Activated CD8-positive, alpha-beta memory T cell treated with anti-CD3 and anti-CD28 coated beads, Interleukin-2, amount 10 ng/mL, durations not matched to agents 7 days and 5 days (primary cell): Measurements from ENCODE around the gene VEGFB. TPM values are rescaled to one million over a fixed set of nuclear protein-coding genes. Genes with fewer than 3 reads are reported as not detected.

Source experiments
- ATAC-seq: fragments of 150-1000 bp; cut with Tn5 transposase; one replicate; pipeline ENCODE4 v1.10.0; 2021; ENCODE audit warnings: moderate library complexity
- CTCF ChIA-PET: fragments of 350-600 bp; sonication (Branson Sonifier 250); formaldehyde crosslinking; loops from one replicate; lab custom pipeline; 2021; ENCODE audit warnings: antibody characterized with exemption; lab: Charles Lee
- DNase-seq: peaks from one replicate; pipeline ENCODE4 v3.0.0-alpha.2; 2020
- H3K27ac Mint-ChIP-seq: one replicate; pipeline ENCODE4 v1.8.0; 2021; ENCODE audit warnings: mild to moderate bottlenecking, mixed read lengths
- H3K27me3 Mint-ChIP-seq: one replicate; pipeline ENCODE4 v1.8.0; 2021; ENCODE audit warnings: mixed read lengths
- H3K36me3 Mint-ChIP-seq: one replicate; pipeline ENCODE4 v1.8.0; 2021; ENCODE audit warnings: mild to moderate bottlenecking, mixed read lengths
- H3K4me1 Mint-ChIP-seq: one replicate; pipeline ENCODE4 v1.8.0; 2021; ENCODE audit warnings: mixed read lengths
- H3K4me3 Mint-ChIP-seq: one replicate; pipeline ENCODE4 v1.8.0; 2021; ENCODE audit warnings: mild to moderate bottlenecking, moderate library complexity, mixed read lengths
- H3K9me3 Mint-ChIP-seq: one replicate; pipeline ENCODE4 v1.8.0; 2022; ENCODE audit warnings: low read depth, mixed read lengths
- total RNA-seq, 2 experiments: library from RNA; stranded (reverse); gene quantifications; one replicate each; pipeline ENCODE4 v1.2.3, GENCODE V29; 2021

The VEGFB gene
- total RNA-seq, 2 experiments from 2014 or later = 53.4 to 54.8 TPM

DNA sequence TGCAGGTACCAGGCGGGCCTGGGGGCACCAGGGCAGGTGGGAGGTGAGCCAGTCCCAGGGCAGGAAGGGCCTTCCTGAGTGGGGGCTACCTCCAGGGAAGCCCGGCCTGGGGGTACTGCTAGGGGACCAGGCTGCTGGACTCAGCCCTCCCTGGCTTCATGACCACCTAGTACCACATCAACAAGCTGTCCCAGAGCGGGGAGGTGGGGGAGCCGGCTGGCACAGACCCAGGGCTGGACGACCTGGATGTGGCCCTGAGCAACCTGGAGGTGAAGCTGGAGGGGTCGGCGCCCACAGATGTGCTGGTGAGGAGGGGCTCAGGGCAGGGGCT is 15.1 kb upstream of the VEGFB start:
- ATAC-seq = no peak
- Mint-ChIP-seq H3K27me3 (no peaks in the 10 kb centered on the region), H3K9me3 (no peaks in the 10 kb centered on the region), H3K4me1 (peaks cover 6% of the 10 kb centered on the region), H3K4me3 (no peak overlapping the region), H3K27ac (no peak overlapping the region), H3K36me3 (peaks cover 27% of the 10 kb centered on the region)
- CTCF ChIA-PET = interaction anchor here (0.6 kb wide), 1 partner anchor 1446 kb away, joined by 3 read pairs; no protein-coding TSS in a partner anchor
- DNase-seq = no peak

- peaks cover 24% of the 10 kb centered on the region for H3K36me3 Mint-ChIP-seq
- H3K9me3 Mint-ChIP-seq = no peaks in the 10 kb centered on the region
- ATAC-seq (no peak), DNase-seq (no peak)
- no peak overlapping the region for H3K4me3 Mint-ChIP-seq
- CTCF ChIA-PET = interaction anchor here (0.6 kb wide), 1 partner anchor 1447 kb away, joined by 3 read pairs; no protein-coding TSS in a partner anchor
- no peaks in the 10 kb centered on the region for H3K27me3 Mint-ChIP-seq
- peaks cover 8% of the 10 kb centered on the region for H3K4me1 Mint-ChIP-seq
- H3K27ac Mint-ChIP-seq = no peak overlapping the region
Measured at GRCh38 chr11:64219755-64220154, 14.6 kb upstream of the VEGFB start.

- H3K27ac Mint-ChIP-seq = no peak overlapping the region
- no peaks in the 10 kb centered on the region for H3K9me3 Mint-ChIP-seq
- no peak overlapping the region for H3K4me3 Mint-ChIP-seq
- peaks cover 19% of the 10 kb centered on the region for H3K36me3 Mint-ChIP-seq
- H3K27me3 Mint-ChIP-seq = no peaks in the 10 kb centered on the region
- no peak for ATAC-seq
- peaks cover 10% of the 10 kb centered on the region for H3K4me1 Mint-ChIP-seq
- DNase-seq = no peak
- CTCF ChIA-PET = no interaction called here
Measured at GRCh38 chr11:64220271-64220670, 14.1 kb upstream of the VEGFB start.

GRCh38 chr11:64220798-64221197 is 13.6 kb upstream of the VEGFB start:
- Mint-ChIP-seq H3K27ac (no peak overlapping the region), H3K4me1 (peaks cover 11% of the 10 kb centered on the region), H3K36me3 (peaks cover 19% of the 10 kb centered on the region), H3K9me3 (no peaks in the 10 kb centered on the region), H3K4me3 (no peak overlapping the region), H3K27me3 (no peaks in the 10 kb centered on the region)
- ATAC-seq (no peak), DNase-seq (no peak)
- CTCF ChIA-PET = no interaction called here

- Mint-ChIP-seq H3K4me1 (peaks cover 19% of the 10 kb centered on the region), H3K4me3 (no peak overlapping the region), H3K27me3 (no peaks in the 10 kb centered on the region), H3K36me3 (peaks cover 14% of the 10 kb centered on the region), H3K9me3 (no peaks in the 10 kb centered on the region), H3K27ac (no peak overlapping the region)
- ATAC-seq (no peak), DNase-seq (no peak)
- CTCF ChIA-PET = interaction anchor here (0.7 to 1.8 kb wide), 3 partner anchors 18 to 78 kb away, joined by 3 to 7 read pairs (median 3); partner anchors contain the start of genes CATSPERZ and PLCB3
Measured at GRCh38 chr11:64222651-64223000, 11.8 kb upstream of the VEGFB start.

- Mint-ChIP-seq H3K36me3 (peaks cover 12% of the 10 kb centered on the region), H3K9me3 (no peaks in the 10 kb centered on the region), H3K4me3 (no peak overlapping the region), H3K4me1 (peaks cover 22% of the 10 kb centered on the region), H3K27me3 (no peaks in the 10 kb centered on the region), H3K27ac (no peak overlapping the region)
- DNase-seq (no peak), ATAC-seq (no peak)
- CTCF ChIA-PET = interaction anchor here (0.7 to 1.8 kb wide), 5 partner anchors 17 to 81 kb away, joined by 3 to 7 read pairs (median 3); partner anchors contain the start of genes CATSPERZ, FERMT3 and PLCB3
Measured at GRCh38 chr11:64223001-64223651, 11.3 kb upstream of the VEGFB start.

GRCh38 chr11:64224151-64224890 is 10.1 kb upstream of the VEGFB start:
- Mint-ChIP-seq H3K36me3 (peaks cover 9% of the 10 kb centered on the region), H3K4me3 (peak overlapping the region; percentile 87), H3K27ac (peak overlapping the region; percentile 90), H3K9me3 (no peaks in the 10 kb centered on the region), H3K27me3 (no peaks in the 10 kb centered on the region), H3K4me1 (peaks cover 29% of the 10 kb centered on the region)
- no peak for DNase-seq
- no peak for ATAC-seq
- CTCF ChIA-PET = interaction anchor here (1.2 to 3.4 kb wide), 5 partner anchors 16 to 80 kb away, joined by 3 to 36 read pairs (median 7); partner anchors contain the start of genes FERMT3 and PLCB3

- H3K27me3 Mint-ChIP-seq = no peaks in the 10 kb centered on the region
- no peak for ATAC-seq
- H3K27ac Mint-ChIP-seq = peak overlapping the region; percentile 90
- CTCF ChIA-PET = interaction anchor here (1.5 to 3.4 kb wide), 5 partner anchors 17 to 78 kb away, joined by 8 to 36 read pairs (median 16); partner anchors contain the start of genes ESRRA, FERMT3 and PPP1R14B
- no peak for DNase-seq
- peaks cover 8% of the 10 kb centered on the region for H3K36me3 Mint-ChIP-seq
- no peaks in the 10 kb centered on the region for H3K9me3 Mint-ChIP-seq
- H3K4me3 Mint-ChIP-seq = peak overlapping the region; percentile 87
- H3K4me1 Mint-ChIP-seq = peaks cover 35% of the 10 kb centered on the region
Measured at GRCh38 chr11:64224891-64225607, 9.3 kb upstream of the VEGFB start.

DNA sequence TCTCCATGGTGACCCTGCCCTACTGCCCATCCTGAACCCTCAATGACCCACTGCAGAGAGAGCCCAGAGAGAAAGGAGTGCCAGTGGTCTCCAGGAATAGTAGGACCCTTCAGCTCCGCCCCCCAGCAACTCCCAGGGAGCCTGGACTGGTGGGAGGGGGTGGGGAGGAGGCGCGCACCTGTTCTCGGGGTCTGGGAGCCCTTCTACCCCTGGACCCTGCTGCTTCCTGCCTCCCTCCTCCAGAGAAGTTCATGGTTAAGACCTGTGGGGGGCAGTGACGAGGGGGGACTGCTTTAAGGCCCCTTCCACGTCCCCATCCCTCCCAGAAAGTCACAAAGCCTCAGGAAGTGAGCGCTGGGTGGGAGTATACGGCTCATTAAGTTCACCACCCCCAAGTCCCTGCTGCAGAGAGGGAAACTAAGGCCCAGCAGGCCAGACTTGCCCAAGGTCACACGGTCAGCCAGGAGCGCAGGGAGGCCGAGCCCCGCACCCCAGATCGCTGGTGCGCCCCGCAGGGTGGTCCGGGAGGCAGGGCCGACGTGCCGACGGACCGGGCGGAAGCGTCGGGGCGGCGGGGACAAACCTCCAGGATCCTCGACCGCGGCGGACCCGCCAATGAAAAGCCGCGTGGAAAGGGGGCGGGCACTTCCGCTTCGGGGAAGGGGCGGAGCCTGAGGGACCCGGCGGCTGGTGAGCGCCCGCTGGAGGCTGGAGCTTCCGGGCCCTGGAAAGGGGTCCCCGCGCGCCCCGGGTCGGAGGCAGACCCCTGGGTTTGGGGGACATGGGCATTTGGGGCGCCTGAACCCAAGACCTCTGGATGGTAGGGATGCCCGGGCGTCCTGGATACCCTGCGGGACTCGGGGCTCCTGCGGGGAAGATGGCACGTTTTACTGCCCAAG is 8.5 kb upstream of the VEGFB start, which contains the start of the genes NUDT22 and TRPT1:
Gene NUDT22 (plus strand): TSS at position 667 of the 899 bp plus-strand sequence. CDS start 379 bp downstream, outside the sequence.
Gene TRPT1 (minus strand): TSS at position 579 of the 899 bp plus-strand sequence. CDS start 326 bp downstream, at position 253.
- H3K9me3 Mint-ChIP-seq = no peaks in the 10 kb centered on the region
- H3K27ac Mint-ChIP-seq = peak within 1 kb of the TSS; percentile 90
- H3K4me1 Mint-ChIP-seq = peaks cover 35% of the 10 kb centered on the region
- CTCF ChIA-PET = interaction anchor here (0.8 to 3.4 kb wide), 17 partner anchors 11 to 1440 kb away, joined by 3 to 36 read pairs (median 6); partner anchors contain the start of genes CCDC88B, ESRRA, FERMT3 and FKBP2
- peak; percentile 96 for DNase-seq
- peaks cover 6% of the 10 kb centered on the region for H3K36me3 Mint-ChIP-seq
- H3K27me3 Mint-ChIP-seq = no peaks in the 10 kb centered on the region
- peak; percentile 71 for ATAC-seq
- peak within 1 kb of the TSS; percentile 87 for H3K4me3 Mint-ChIP-seq

GRCh38 chr11:64226507-64227051 is 7.8 kb upstream of the VEGFB start:
- Mint-ChIP-seq H3K4me3 (peak overlapping the region; percentile 87), H3K4me1 (peaks cover 40% of the 10 kb centered on the region), H3K36me3 (peaks cover 3% of the 10 kb centered on the region), H3K27ac (peak overlapping the region; percentile 88), H3K9me3 (no peaks in the 10 kb centered on the region), H3K27me3 (no peaks in the 10 kb centered on the region)
- peak; percentile 48 for ATAC-seq
- DNase-seq = peak; percentile 85
- CTCF ChIA-PET = interaction anchor here (0.8 to 3.4 kb wide), 18 partner anchors 10 to 1440 kb away, joined by 3 to 36 read pairs (median 6); partner anchors contain the start of genes CCDC88B, ESRRA, FERMT3 and FKBP2

GRCh38 chr11:64227405-64227956 is 6.9 kb upstream of the VEGFB start:
- Mint-ChIP-seq H3K27me3 (no peaks in the 10 kb centered on the region), H3K36me3 (peaks cover 1% of the 10 kb centered on the region), H3K27ac (peak overlapping the region; percentile 88), H3K4me1 (peaks cover 46% of the 10 kb centered on the region), H3K4me3 (peak overlapping the region; percentile 87), H3K9me3 (no peaks in the 10 kb centered on the region)
- CTCF ChIA-PET = interaction anchor here (1.1 to 3.4 kb wide), 10 partner anchors 9 to 90 kb away, joined by 3 to 36 read pairs (median 10); partner anchors contain the start of genes ESRRA, FERMT3, PLCB3 and PPP1R14B
- DNase-seq (no peak), ATAC-seq (no peak)
